HG03159 (cell line): ENCODE measurements around the gene CCDC40.
"Not testable (repeated sequence)": the region's sequence is repeated elsewhere in the genome, so short reads cannot be mapped to it uniquely, and the experiment has no call there.

Source experiments
- ATAC-seq: cut with Tn5 transposase; IDR thresholded peaks from one replicate; pipeline ENCODE4 v1.9.1; 2021; ENCODE audit warnings: mild to moderate bottlenecking, moderate library complexity; ENCODE audit not compliant: unreplicated experiment

The CCDC40 gene, protein sequence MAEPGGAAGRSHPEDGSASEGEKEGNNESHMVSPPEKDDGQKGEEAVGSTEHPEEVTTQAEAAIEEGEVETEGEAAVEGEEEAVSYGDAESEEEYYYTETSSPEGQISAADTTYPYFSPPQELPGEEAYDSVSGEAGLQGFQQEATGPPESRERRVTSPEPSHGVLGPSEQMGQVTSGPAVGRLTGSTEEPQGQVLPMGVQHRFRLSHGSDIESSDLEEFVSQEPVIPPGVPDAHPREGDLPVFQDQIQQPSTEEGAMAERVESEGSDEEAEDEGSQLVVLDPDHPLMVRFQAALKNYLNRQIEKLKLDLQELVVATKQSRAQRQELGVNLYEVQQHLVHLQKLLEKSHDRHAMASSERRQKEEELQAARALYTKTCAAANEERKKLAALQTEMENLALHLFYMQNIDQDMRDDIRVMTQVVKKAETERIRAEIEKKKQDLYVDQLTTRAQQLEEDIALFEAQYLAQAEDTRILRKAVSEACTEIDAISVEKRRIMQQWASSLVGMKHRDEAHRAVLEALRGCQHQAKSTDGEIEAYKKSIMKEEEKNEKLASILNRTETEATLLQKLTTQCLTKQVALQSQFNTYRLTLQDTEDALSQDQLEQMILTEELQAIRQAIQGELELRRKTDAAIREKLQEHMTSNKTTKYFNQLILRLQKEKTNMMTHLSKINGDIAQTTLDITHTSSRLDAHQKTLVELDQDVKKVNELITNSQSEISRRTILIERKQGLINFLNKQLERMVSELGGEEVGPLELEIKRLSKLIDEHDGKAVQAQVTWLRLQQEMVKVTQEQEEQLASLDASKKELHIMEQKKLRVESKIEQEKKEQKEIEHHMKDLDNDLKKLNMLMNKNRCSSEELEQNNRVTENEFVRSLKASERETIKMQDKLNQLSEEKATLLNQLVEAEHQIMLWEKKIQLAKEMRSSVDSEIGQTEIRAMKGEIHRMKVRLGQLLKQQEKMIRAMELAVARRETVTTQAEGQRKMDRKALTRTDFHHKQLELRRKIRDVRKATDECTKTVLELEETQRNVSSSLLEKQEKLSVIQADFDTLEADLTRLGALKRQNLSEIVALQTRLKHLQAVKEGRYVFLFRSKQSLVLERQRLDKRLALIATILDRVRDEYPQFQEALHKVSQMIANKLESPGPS

DNA sequence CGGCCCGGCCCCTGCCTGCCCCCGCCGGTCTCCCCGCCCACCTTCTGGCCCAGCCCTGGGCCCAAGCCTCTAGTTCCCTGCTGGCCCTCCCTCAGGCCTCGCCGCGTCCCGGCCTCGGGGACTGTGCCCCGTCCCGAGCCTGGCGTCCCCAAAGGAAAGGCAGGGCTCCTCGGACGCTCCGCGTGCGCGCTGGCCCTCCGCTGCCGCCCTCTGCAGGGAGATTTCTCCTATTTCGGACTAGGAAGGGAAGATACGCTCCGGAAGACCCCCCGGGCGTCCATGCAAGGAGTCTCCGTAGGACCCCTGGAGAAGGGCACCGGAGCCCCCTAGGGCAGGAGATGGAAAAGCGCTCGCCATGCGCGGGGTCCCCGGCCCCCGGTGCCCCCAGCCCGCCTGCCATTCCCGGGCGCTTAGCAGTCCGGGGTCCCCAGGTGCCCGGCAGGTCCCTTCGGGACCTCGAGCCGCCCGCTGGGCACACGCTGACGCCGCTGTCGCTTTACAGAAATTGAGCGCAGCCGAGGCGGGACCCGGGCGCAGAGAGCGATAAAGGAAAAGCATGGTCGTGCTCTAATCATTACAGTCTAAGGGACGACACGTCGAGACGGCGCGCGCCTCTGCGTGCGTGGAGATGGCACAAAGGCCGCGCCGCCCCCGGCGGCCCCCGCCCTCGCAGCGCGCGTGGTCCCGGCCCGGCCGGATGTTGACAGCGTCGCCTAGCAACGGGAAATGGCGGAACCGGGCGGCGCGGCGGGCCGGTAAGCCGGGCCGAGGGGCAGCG lies at the start of gene CCDC40:
Gene CCDC40, plus strand, starts transcription at position 706 of the 778 bp plus-strand sequence. Its CDS starts 21 bp downstream, at position 727.
- ATAC-seq, result peak; percentile 65

GRCh38 chr17:79987187-79987934 lies 49.1 kb upstream of the CCDC40 start:
- ATAC-seq, result no peak

GRCh38 chr17:79987935-79988184 lies 48.6 kb upstream of the CCDC40 start:
- ATAC-seq, result no peak

GRCh38 chr17:79988185-79988971 lies 48.1 kb upstream of the CCDC40 start:
- no peak for ATAC-seq

DNA sequence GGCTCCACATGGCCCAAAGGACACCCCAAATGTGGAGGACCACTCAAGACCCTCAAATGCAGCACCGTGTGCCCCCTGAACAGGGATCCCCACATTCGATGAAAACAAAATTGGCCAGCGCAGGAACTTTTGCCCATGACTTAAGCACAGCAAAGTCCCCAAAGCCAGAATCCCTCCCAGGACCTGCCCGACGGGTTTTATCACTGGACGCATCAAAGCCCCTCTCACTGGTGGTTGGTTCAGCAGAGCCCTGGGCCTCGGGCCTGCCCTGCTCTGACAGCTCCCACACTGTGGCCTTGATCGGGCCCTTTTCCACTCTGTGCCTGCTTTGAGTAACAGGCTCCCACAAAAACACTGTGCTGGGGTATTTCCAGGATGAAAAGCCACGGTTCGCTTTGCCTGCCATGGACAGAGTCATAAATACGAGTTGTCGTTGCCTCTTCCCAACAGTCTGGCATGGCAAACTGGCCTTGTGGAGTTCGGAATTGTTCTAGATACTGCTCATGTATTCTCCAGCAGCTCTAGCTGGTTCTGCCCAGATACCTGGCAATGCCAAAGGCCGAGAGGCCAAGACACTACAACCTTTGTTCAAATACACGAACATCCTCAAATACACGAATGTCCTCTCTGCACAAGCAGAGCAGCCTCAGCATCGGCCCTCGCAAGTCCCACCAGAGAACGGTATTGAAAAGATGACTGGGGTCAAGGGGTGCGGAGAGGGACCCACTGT lies 47.2 kb upstream of the CCDC40 start:
- no peak for ATAC-seq

- no peak for ATAC-seq
Measured at GRCh38 chr17:79990051-79990592, 46.3 kb upstream of the CCDC40 start.

DNA sequence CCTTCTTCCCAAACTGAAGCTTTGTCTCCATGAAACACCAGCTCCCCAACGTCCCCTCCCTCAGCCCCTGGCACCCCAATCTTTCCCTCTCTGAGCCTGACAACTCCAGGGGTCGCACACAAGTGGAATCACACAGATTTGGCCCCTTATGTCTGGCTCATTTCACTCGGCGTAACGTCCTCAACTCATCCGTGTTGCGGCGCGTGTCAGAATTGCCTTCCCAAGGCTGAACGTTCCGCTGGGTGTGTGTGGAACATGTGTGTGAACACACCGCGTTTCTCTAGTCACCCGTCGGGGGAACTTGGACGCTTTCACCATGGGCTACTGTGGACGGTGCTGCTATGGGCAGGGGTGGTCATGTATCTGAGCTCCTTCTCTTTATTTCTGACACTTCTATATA lies 45.7 kb upstream of the CCDC40 start:
- ATAC-seq, result no peak

- ATAC-seq, result no peak
Measured at GRCh38 chr17:79991140-79991923, 45.1 kb upstream of the CCDC40 start.

GRCh38 chr17:79991924-79992648 lies 44.4 kb upstream of the CCDC40 start:
- no peak for ATAC-seq

DNA sequence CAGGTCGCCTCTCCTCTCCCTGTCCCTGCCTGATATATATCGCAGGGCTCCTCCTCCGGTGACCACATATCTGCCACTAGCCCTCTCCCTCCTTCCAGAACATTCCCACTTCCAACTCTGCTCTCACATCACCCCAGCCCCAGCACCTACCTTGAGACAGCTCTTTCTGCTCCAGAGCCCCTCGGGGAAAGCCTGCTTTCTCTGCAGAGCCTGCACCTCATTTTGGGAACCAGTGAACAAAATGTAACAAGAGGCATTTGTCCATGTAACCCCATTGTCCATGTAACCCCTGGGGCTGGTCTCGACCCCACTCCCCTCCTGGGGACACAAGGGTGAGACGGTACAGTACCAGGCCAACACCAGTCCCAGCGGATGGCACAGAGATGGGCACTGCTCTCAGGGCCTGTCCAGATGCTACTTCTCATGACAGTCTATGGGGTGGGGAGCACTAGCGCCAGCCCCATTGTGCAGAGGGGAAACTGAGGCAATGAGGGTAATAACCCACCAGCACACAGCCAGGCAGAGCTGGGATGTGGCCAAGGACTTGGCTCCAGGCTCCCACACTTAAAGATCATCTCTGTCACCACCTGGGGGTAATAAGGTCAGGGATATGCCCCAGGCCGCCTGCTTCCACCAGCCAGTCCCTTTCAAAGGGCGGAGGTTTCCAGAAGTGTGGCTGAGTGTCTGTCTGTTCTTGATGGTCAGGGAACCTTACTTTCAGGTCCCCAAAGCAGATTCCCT lies 43.6 kb upstream of the CCDC40 start:
- ATAC-seq, result no peak

GRCh38 chr17:79993390-79994227 lies 42.8 kb upstream of the CCDC40 start:
- no peak for ATAC-seq

GRCh38 chr17:79994228-79994569 lies 42.2 kb upstream of the CCDC40 start:
- ATAC-seq, result not testable (repeated sequence)

DNA sequence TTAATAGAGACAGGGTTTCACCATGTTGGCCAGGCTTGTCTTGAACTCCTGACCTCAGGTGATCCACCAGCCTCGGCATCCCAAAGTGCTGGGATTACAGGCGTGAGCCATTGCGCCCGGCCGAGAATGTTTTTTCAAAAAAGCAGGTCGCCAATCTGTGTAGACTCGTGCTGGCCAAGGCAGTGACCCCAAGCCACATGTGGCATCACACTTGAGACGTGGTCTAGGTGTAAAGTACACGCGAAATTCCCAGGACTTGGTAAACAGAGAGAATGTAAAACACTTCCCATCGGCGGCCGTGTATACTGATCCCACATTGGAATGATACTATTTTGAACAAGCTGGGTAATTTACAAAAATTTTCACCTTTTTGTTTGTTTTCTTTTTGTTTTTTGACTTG lies 41.8 kb upstream of the CCDC40 start:
- no peak for ATAC-seq

GRCh38 chr17:79995696-79996095 lies 40.7 kb upstream of the CCDC40 start:
- no peak for ATAC-seq

DNA sequence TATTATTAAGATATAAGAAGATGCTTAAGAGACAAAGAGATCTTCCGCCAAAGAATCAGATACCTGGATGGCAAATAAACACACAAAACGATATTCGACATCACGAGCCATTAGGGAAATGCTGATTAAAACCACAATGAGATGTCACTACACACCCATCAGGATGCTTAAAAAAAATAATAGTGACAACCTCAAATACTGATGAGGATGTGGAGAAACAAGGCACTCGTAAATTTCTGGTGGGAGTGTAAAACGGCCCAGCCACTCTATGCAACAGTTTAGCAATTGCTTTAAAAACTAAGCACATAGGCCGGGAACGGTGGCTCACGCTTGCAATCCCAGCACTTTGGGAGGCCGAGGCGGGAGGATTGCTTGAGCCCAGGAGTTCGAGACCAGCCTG lies 40.2 kb upstream of the CCDC40 start:
- no peak for ATAC-seq
